ENCODE results near the gene MUC5AC. TPM values are rescaled to one million over a fixed set of nuclear protein-coding genes. Genes with fewer than 3 reads are reported as not detected.

MUC5AC gene
- total RNA-seq, 2 experiments from 2014 or later = not detected

GRCh38 chr11:1148752-1149180, 9.0 kb upstream of the MUC5AC start:
- H3K4me3 ChIP-seq (ENCODE audit: low read depth, low read length, poor library complexity, severe bottlenecking) = no peak overlapping the region
- H2AFZ ChIP-seq (ENCODE audit: low read length) = no peak overlapping the region
- H3K4me2 ChIP-seq (ENCODE audit: low read length) = no peak overlapping the region
- CTCF ChIA-PET (ENCODE audit: unreplicated experiment) = no interaction called here
- no TSS peak for BruUV-seq (replicated peaks)
- TF ChIP-seq, protein P1, sequence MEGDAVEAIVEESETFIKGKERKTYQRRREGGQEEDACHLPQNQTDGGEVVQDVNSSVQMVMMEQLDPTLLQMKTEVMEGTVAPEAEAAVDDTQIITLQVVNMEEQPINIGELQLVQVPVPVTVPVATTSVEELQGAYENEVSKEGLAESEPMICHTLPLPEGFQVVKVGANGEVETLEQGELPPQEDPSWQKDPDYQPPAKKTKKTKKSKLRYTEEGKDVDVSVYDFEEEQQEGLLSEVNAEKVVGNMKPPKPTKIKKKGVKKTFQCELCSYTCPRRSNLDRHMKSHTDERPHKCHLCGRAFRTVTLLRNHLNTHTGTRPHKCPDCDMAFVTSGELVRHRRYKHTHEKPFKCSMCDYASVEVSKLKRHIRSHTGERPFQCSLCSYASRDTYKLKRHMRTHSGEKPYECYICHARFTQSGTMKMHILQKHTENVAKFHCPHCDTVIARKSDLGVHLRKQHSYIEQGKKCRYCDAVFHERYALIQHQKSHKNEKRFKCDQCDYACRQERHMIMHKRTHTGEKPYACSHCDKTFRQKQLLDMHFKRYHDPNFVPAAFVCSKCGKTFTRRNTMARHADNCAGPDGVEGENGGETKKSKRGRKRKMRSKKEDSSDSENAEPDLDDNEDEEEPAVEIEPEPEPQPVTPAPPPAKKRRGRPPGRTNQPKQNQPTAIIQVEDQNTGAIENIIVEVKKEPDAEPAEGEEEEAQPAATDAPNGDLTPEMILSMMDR (conservative IDR thresholded peaks at IDR 0.05; ENCODE audit: low read length) = no peak
- TF ChIP-seq EZH2phosphoT487 (IDR thresholded peaks at IDR 0.05; ENCODE audit: borderline replicate concordance, low read depth, low read length) = no peak
- intact Hi-C loops (cut with micrococcal nuclease; ENCODE audit: unreplicated experiment) = no loop called here
- H3K36me3 ChIP-seq (ENCODE audit: insufficient read depth, low read length) = no peaks in the 10 kb centered on the region
- DNase-seq (ENCODE audit: low spot score) = no peak
- POLR2A ChIA-PET = no interaction called here
- H4K20me1 ChIP-seq (ENCODE audit: insufficient read depth, low read length) = no peaks in the 10 kb centered on the region
- no peaks in the 10 kb centered on the region for H3K9me2 ChIP-seq (ENCODE audit: insufficient read depth, low read length)
- no peak overlapping the region for H3K27ac ChIP-seq (ENCODE audit: low read depth, low read length, poor library complexity, severe bottlenecking)
- H3K9me3 ChIP-seq (ENCODE audit: low read length) = no peaks in the 10 kb centered on the region
- H3K4me1 ChIP-seq (ENCODE audit: insufficient read depth, low read length, poor library complexity, severe bottlenecking) = no peaks in the 10 kb centered on the region
- H3K79me2 ChIP-seq (ENCODE audit: insufficient read depth, low read depth, low read length) = no peaks in the 10 kb centered on the region

DNA sequence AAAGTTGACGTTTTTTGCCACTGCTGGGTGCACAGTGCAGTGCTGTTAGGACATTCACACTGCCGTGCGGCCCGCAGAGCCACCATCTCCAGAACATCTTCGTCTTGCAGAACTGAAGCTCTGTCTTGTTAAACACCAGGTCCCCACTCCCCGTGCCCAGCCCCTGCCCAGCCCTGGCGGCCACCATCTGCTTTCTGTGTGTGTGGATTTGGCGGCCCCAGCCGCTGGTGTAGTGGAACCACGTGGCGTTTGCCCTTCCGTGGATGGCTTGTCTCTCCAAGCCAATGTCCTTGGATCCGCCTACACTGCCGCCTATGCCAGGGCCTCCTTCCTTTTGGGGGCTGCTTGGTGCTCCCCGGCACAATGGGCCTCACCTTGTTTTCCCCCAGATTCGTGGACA, 8.2 kb upstream of the MUC5AC start:
- no peak overlapping the region for H3K4me2 ChIP-seq (ENCODE audit: low read length)
- intact Hi-C loops (cut with micrococcal nuclease; ENCODE audit: unreplicated experiment) = no loop called here
- no peaks in the 10 kb centered on the region for H3K4me1 ChIP-seq (ENCODE audit: insufficient read depth, low read length, poor library complexity, severe bottlenecking)
- ChIA-PET POLR2A (no interaction called here), CTCF (ENCODE audit: unreplicated experiment) (no interaction called here)
- H2AFZ ChIP-seq (ENCODE audit: low read length) = no peak overlapping the region
- H3K4me3 ChIP-seq (ENCODE audit: low read depth, low read length, poor library complexity, severe bottlenecking) = no peak overlapping the region
- no peaks in the 10 kb centered on the region for H3K9me3 ChIP-seq (ENCODE audit: low read length)
- no peaks in the 10 kb centered on the region for H3K9me2 ChIP-seq (ENCODE audit: insufficient read depth, low read length)
- H4K20me1 ChIP-seq (ENCODE audit: insufficient read depth, low read length) = no peaks in the 10 kb centered on the region
- H3K27ac ChIP-seq (ENCODE audit: low read depth, low read length, poor library complexity, severe bottlenecking) = no peak overlapping the region
- no peaks in the 10 kb centered on the region for H3K79me2 ChIP-seq (ENCODE audit: insufficient read depth, low read depth, low read length)
- H3K36me3 ChIP-seq (ENCODE audit: insufficient read depth, low read length) = no peaks in the 10 kb centered on the region
- BruUV-seq (replicated peaks) = no TSS peak
- TF ChIP-seq, protein P1 (conservative IDR thresholded peaks at IDR 0.05; ENCODE audit: low read length) = no peak
- TF ChIP-seq EZH2phosphoT487 (IDR thresholded peaks at IDR 0.05; ENCODE audit: borderline replicate concordance, low read depth, low read length) = no peak
- DNase-seq (ENCODE audit: low spot score) = no peak

GRCh38 chr11:1150116-1150515, 7.6 kb upstream of the MUC5AC start:
- intact Hi-C loops (cut with micrococcal nuclease; ENCODE audit: unreplicated experiment) = no loop called here
- TF ChIP-seq, protein P1 (conservative IDR thresholded peaks at IDR 0.05; ENCODE audit: low read length) = no peak
- no peak for TF ChIP-seq EZH2phosphoT487 (IDR thresholded peaks at IDR 0.05; ENCODE audit: borderline replicate concordance, low read depth, low read length)
- DNase-seq (ENCODE audit: low spot score) = no peak

More at GRCh38 chr11:1150116-1150515, 7.6 kb upstream of the MUC5AC start:
- Histone ChIP-seq H3K79me2 (ENCODE audit: insufficient read depth, low read depth, low read length) (no peaks in the 10 kb centered on the region), H2AFZ (ENCODE audit: low read length) (no peak overlapping the region), H3K9me3 (ENCODE audit: low read length) (0 out of 2 replicates have a peak, but pooled peaks cover under 1% of the 10 kb centered on the region), H3K4me2 (ENCODE audit: low read length) (no peak overlapping the region), H3K4me1 (ENCODE audit: insufficient read depth, low read length, poor library complexity, severe bottlenecking) (no peaks in the 10 kb centered on the region), H3K9me2 (ENCODE audit: insufficient read depth, low read length) (no peaks in the 10 kb centered on the region), H3K4me3 (ENCODE audit: low read depth, low read length, poor library complexity, severe bottlenecking) (no peak overlapping the region), H4K20me1 (ENCODE audit: insufficient read depth, low read length) (no peaks in the 10 kb centered on the region), H3K36me3 (ENCODE audit: insufficient read depth, low read length) (no peaks in the 10 kb centered on the region), H3K27ac (ENCODE audit: low read depth, low read length, poor library complexity, severe bottlenecking) (no peak overlapping the region)
- BruUV-seq (replicated peaks) = no TSS peak
- POLR2A ChIA-PET = no interaction called here
- CTCF ChIA-PET (ENCODE audit: unreplicated experiment) = no interaction called here

All from OCI-LY7 (cell line).